Duodenal mucosa (tissue), 2 donors: Measurements from ENCODE around the gene HYAL1.

Source experiments
- H3K27ac ChIP-seq: one replicate; pipeline ENCODE4 v1.7.0; 2013; ENCODE audit warnings: low read depth, low read length
- H3K27me3 ChIP-seq, 2 donors: one replicate each; pipeline ENCODE4 v1.7.0; 2013; ENCODE audit warnings: low read length in 2 of 2, control low read depth in 1 of 2; ENCODE audit not compliant: insufficient read depth in 2 of 2, control insufficient read depth in 1 of 2
- H3K36me3 ChIP-seq, 2 donors: one replicate each; pipeline ENCODE4 v1.7.0; 2013; ENCODE audit warnings: low read length in 2 of 2, control low read depth in 1 of 2; ENCODE audit not compliant: insufficient read depth in 2 of 2, control insufficient read depth in 1 of 2
- H3K4me1 ChIP-seq, 2 donors: one replicate each; pipeline ENCODE4 v1.7.0; 2013; ENCODE audit warnings: low read length in 2 of 2, control low read depth in 1 of 2; ENCODE audit not compliant: insufficient read depth in 2 of 2, control insufficient read depth in 1 of 2
- H3K4me3 ChIP-seq, 2 donors: one replicate each; pipeline ENCODE4 v1.7.0; 2013; ENCODE audit warnings: low read length in 2 of 2, low read depth in 1 of 2
- H3K9ac ChIP-seq, 2 donors: one replicate each; pipeline ENCODE4 v1.7.0; 2013; ENCODE audit warnings: low read length in 2 of 2, low read depth in 1 of 2
- H3K9me3 ChIP-seq, 2 donors: one replicate each; pipeline ENCODE4 v1.7.0; 2013; ENCODE audit warnings: low read length in 2 of 2, control low read depth in 1 of 2; ENCODE audit not compliant: control insufficient read depth in 1 of 2

Gene HYAL1

GRCh38 chr3:50302095-50303012, 1.0 kb downstream of the HYAL1 start:
- Histone ChIP-seq H3K4me3 (peak overlapping the region; percentile 35 to 36), H3K9me3 (no peaks in the 10 kb centered on the region), H3K36me3 (no peaks in the 10 kb centered on the region), H3K4me1 (peaks cover 31 to 38% of the 10 kb centered on the region in 2 donors), H3K9ac (peak overlapping the region in 1 of 2 donors; percentile 32), H3K27ac (peak overlapping the region; percentile 62), H3K27me3 (no peaks in the 10 kb centered on the region)

GRCh38 chr3:50300681-50301254, 2.6 kb downstream of the HYAL1 start:
- no peaks in the 10 kb centered on the region for H3K9me3 ChIP-seq
- peak overlapping the region; percentile 85 for H3K27ac ChIP-seq
- H3K36me3 ChIP-seq, result no peaks in the 10 kb centered on the region
- H3K27me3 ChIP-seq, result no peaks in the 10 kb centered on the region
- H3K4me3 ChIP-seq, result peak overlapping the region; percentile 62 to 74
- H3K9ac ChIP-seq, result peak overlapping the region; percentile 75 to 76
- H3K4me1 ChIP-seq, result peaks cover 31 to 39% of the 10 kb centered on the region in 2 donors

GRCh38 chr3:50299929-50300680, 3.3 kb downstream of the HYAL1 start:
- peak overlapping the region; percentile 85 for H3K27ac ChIP-seq
- no peaks in the 10 kb centered on the region for H3K9me3 ChIP-seq
- H3K9ac ChIP-seq, result peak overlapping the region; percentile 75 to 76
- H3K4me3 ChIP-seq, result peak overlapping the region; percentile 62 to 74
- no peaks in the 10 kb centered on the region for H3K27me3 ChIP-seq
- peaks cover 31 to 39% of the 10 kb centered on the region in 2 donors for H3K4me1 ChIP-seq
- H3K36me3 ChIP-seq, result no peaks in the 10 kb centered on the region

- Histone ChIP-seq H3K4me3 (peak overlapping the region; percentile 62 to 74), H3K9ac (peak overlapping the region; percentile 75 to 76), H3K27me3 (no peaks in the 10 kb centered on the region), H3K4me1 (peaks cover 31 to 39% of the 10 kb centered on the region in 2 donors), H3K27ac (peak overlapping the region; percentile 85), H3K36me3 (no peaks in the 10 kb centered on the region), H3K9me3 (no peaks in the 10 kb centered on the region)
Observed at GRCh38 chr3:50299638-50299928, 3.8 kb downstream of the HYAL1 start.

GRCh38 chr3:50298836-50299637, 4.3 kb downstream of the HYAL1 start, which contains the start of the genes HYAL3 and NAA80:
Gene HYAL3, minus strand, starts transcription at chr3:50299405. Its CDS starts 3,803 bp downstream, at chr3:50295602.
Gene NAA80, minus strand, starts transcription at chr3:50299405. Its CDS starts 1,942 bp downstream, at chr3:50297463.
- H3K27ac ChIP-seq, result peak within 1 kb of the TSS; percentile 93
- H3K9me3 ChIP-seq, result no peaks in the 10 kb centered on the region
- H3K27me3 ChIP-seq, result no peaks in the 10 kb centered on the region
- H3K4me3 ChIP-seq, result peak within 1 kb of the TSS; percentile 87 to 93
- no peaks in the 10 kb centered on the region for H3K36me3 ChIP-seq
- peak within 1 kb of the TSS; percentile 89 to 97 for H3K9ac ChIP-seq
- peaks cover 31 to 39% of the 10 kb centered on the region in 2 donors for H3K4me1 ChIP-seq

- H3K27ac ChIP-seq, result peak overlapping the region; percentile 93
- H3K27me3 ChIP-seq, result no peaks in the 10 kb centered on the region
- peak overlapping the region; percentile 87 to 93 for H3K4me3 ChIP-seq
- peaks cover 28 to 39% of the 10 kb centered on the region in 2 donors for H3K4me1 ChIP-seq
- peak overlapping the region; percentile 89 to 97 for H3K9ac ChIP-seq
- H3K36me3 ChIP-seq, result no peaks in the 10 kb centered on the region
- H3K9me3 ChIP-seq, result no peaks in the 10 kb centered on the region
Observed at GRCh38 chr3:50297896-50298725, 5.3 kb downstream of the HYAL1 start.

GRCh38 chr3:50297384-50297775, 6.0 kb downstream of the HYAL1 start:
- no peaks in the 10 kb centered on the region for H3K27me3 ChIP-seq
- no peak overlapping the region for H3K4me3 ChIP-seq
- H3K9ac ChIP-seq, result no peak overlapping the region
- no peaks in the 10 kb centered on the region for H3K9me3 ChIP-seq
- no peaks in the 10 kb centered on the region for H3K36me3 ChIP-seq
- H3K4me1 ChIP-seq, result peaks cover 32 to 38% of the 10 kb centered on the region in 2 donors
- H3K27ac ChIP-seq, result no peak overlapping the region

GRCh38 chr3:50296721-50297383, 6.5 kb downstream of the HYAL1 start:
- Histone ChIP-seq H3K27me3 (no peaks in the 10 kb centered on the region), H3K27ac (no peak overlapping the region), H3K4me1 (peaks cover 32 to 38% of the 10 kb centered on the region in 2 donors), H3K9me3 (no peaks in the 10 kb centered on the region), H3K4me3 (no peak overlapping the region), H3K36me3 (no peaks in the 10 kb centered on the region), H3K9ac (no peak overlapping the region)
